ENCODE results near the gene SLC4A11.

- TF ChIP-seq CTCF (IDR thresholded peaks at IDR 0.05; ENCODE audit: insufficient read depth, low read length) (no peak), POLR2AphosphoS5 (IDR thresholded peaks at IDR 0.05; ENCODE audit: low read depth) (no peak)
These were observed 3.2 kb downstream of the SLC4A11 start for GRCh38 chr20:3235666-3236324.
